ENCODE results near the gene FKBP15. TPM values are rescaled to one million over a fixed set of nuclear protein-coding genes. Genes with fewer than 3 reads are reported as not detected.
A peak's percentile ranks its signal among the peaks of the same experiment; 100 is the strongest.

The FKBP15 gene
- total RNA-seq, 1 experiment from 2014 or later = 15.6 TPM

DNA sequence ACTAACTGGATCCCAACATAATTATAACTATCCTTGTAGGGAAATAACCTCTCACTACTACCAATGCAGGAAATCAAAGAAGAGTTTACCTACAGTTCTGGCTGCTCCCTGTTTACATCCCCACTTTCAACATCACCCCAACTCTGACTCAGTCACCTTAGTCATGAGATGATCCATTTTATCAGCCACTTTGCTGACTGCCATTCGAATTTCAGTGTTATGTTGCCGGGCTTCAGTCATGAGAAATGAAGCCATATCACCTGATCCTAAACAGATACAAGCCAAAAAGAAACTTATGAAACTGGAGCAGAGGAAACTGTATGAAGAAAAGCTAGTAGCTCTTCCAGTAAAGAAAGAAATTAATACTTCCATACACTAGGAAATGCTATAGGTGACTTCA is 36.5 kb downstream of the FKBP15 start:
- no peak for DNase-seq (ENCODE audit: low spot score)

DNA sequence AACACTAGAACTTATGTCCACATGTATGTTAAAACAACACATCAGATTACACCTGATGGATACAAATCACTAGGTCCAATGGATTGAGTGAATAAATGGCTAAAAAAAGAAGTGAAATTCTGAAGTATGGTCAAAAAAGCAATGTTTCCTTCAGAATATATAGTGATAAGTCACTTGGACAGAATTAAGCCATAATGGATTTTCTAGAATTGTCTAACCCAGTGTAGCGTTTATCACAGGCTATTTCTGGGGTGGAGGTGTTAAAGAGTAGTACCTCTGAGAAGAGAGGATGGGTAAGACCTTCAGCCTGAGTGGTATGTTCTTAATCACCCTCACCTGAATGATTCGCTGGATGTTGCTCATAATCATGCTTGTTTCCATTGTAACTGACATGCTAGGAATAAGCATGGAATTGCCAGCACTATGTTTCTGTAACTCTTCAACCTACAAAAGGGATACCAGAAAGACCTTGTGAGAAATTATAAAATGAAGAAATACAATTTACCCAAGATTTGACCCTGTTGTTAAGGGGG is 37.1 kb downstream of the FKBP15 start:
- no peak for DNase-seq (ENCODE audit: low spot score)

DNA sequence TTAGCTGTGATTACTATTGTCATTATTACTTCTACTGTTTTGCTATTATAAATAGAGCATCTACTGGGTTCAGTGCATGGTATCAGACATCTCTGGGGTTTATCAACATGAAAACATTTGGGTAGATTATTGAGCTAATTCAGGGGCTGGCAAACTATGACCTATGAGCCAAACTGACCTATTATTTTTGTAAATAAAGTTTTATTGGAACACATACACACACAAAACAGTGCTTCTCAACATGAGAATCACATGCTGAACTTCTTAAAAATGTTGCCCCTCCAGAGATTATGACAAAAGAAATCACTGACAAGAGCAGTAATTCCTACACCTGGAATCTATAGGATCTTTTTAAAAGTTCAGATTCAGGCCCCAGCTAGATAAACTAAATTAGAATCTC is 39.9 kb downstream of the FKBP15 start:
- no peak for DNase-seq (ENCODE audit: low spot score)

DNA sequence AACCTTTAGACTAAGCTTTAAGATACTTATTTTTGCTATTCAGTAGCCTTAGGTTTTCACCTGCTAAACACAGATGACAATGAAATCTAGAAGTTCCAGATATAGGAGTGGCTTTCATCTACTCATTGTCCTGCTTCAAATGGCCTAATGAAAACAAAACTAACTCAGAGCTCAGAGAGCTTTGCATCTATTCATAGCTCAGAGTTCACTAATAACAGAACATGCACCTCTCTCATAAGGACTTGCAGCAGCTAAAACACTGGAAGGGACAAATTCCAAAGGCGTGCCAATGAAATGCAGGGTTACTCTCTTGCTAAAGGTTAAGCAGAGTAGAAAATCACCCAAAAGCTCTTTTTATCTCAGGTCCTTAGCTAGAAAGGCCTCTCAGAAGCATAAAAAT is 41.2 kb downstream of the FKBP15 start:
- no peak for DNase-seq (ENCODE audit: low spot score)

DNA sequence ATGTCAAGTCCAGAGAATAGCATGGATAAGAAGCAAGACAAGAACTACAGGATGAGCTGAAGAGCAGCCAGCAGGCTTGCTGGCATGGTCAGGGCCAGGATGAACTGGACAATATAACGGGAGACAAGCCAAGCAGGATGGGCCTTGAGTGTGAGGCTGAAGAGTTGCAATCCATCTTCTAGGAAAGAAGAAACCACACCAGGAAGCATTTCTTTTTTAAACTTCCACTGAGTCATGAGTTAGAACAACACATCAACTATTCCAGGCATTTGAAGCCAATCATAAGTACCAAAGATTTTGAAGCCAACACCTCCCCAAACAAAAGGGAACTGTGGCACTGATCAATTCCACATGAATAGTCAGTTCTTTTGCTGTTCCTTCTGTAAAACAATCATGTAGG is 43.0 kb downstream of the FKBP15 start:
- DNase-seq (ENCODE audit: low spot score) = no peak

DNA sequence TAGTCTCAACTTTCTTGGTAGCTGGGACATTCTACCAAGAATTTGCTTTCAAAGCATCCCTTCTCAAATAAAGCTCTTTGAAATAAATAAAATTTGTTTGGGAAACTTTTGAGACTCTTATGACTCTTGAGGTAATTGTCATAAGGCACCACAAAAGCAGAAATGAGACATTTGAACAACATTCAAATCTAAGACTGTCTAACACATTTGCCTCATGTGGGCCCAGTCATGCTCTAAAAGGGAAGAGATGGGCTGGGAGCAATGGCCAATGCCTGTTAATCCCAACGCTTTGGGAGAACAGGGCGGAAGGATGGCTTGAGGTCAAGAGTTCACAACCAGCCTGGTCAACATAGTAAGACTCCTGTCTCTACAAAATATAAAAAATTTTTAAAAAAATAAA is 43.8 kb downstream of the FKBP15 start:
- DNase-seq (ENCODE audit: low spot score) = no peak

DNA sequence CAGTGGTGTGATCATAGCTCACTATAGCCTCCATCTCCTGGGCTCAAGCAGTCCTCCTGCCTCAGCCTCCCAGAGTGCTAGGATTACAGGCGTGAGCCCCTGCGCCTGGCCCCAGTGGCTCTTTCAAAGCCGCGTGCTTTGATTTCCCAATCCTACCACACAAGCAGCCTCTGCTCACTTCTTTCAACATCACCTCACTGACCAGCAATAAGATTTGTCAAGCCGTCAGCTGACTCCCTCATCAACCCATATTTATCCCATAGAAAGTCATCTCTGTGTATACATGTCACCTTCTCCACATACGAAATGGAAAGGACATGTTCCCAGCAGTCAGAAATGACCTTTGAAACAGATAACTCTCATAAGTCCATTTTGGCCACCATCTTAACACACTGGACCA is 44.3 kb downstream of the FKBP15 start:
- DNase-seq (ENCODE audit: low spot score) = no peak

DNA sequence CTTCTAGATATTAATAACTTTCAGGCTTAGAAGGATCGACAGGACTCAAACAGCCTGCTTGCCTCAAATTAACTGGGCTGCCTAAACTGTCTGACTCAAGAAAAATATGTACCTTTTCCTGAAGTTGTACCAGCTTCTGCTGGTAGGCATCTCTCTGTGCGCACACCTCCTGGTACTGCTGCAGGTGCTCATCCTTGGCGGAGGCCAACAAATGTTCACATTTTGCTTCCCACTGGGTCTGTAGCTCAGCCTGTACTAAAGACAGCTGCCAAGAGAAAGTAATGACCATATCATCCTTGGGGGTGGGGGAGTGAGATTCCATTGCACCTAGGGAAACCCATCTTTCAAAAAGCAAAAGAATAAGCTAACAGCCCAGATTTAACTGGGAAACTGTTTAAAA is 47.7 kb downstream of the FKBP15 start:
- DNase-seq (ENCODE audit: low spot score) = no peak

DNA sequence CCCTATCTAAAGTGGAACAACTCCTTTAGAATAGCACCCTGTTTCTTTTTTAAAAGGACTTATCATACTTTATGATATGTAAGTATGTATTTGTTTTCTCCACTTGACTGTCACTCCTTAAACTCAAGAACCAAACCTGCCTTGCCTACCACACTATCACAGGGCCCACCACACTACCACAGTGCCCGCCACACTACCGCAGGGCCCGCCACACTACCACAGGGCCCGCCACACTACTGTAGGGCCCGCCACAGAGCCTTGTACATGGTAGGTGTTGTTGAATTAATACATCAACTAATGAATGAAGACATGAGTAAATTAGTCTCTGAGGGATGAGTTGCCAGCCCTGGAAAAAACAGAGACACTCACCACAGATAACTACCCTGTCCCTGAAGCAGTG is 52.3 kb downstream of the FKBP15 start:
- DNase-seq (ENCODE audit: low spot score) = no peak

DNA sequence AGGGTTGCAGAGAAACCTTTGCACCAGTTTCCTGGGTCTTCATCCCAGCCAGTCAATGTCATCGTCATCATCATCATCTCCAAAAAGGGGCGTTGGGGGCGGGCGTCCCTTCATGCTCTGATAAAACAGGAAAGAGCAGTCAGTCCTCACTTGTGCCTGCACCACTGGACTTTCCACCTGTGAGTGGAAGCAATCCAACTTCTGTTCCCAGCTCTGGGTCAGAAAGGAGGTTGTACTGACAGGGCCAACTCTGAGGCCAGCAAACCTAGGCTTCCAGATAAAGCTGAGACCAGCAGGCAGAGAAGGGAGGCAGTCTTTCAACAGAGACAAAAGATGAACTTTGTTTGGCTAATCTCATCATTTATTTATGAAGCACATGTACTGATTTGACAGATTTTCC is 55.0 kb downstream of the FKBP15 start:
- DNase-seq (ENCODE audit: low spot score) = no peak

DNA sequence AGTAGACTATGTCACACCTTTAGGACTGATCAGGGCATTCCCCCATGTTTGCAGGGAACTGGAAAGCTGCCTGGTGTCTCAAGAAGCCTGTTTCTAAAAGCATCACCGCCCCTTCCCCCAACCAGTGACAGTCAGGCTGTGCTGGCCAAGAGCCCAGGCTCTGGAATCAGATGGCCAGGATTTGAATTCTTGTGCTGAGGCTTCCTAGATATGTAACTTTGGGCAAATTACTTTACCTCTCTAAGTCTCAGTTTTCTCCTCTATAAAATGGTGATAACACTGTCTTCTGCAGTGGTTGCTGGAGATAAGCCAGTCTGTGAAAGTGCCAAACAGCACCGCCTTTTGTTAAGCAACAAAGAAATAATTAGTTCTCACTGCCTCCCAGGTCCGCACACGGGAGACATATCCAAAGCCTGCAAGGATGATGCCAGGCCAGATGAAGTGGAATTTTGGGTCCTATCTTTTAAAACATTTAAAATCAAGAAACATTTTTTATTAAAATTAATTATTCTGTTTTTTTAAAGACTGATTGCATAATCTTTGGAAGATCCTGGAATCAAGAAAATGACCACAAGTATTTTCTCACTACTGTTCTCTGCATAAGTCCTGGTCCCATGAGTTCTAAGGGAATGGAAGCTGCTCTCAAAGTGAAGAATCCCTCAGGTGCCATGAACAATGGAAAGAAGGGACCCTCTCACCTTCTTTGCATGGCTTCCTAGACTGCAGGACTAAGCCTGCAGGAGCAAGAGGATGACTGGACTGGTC is 56.4 kb downstream of the FKBP15 start:
- no peak for DNase-seq (ENCODE audit: low spot score)

DNA sequence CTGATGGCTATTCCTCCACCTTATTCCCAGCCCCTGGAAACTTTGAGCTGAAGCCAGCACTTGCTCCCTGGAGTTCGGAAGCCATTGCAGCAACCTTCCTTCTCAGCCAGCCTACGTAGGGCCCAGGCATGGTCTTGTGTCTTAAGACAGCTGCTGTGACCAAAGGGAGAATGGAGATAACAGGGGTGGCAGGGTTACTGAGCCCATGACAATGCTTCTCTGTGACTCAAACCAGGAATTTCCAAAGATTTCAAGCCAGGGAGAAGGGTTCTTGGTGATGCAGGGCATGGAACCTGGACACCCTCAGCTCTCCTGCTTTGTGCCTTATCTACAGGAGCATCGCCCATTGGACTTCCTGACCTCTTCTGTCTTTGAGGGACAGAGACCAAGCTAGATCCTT is 58.1 kb downstream of the FKBP15 start:
- no peak for DNase-seq (ENCODE audit: low spot score)

DNA sequence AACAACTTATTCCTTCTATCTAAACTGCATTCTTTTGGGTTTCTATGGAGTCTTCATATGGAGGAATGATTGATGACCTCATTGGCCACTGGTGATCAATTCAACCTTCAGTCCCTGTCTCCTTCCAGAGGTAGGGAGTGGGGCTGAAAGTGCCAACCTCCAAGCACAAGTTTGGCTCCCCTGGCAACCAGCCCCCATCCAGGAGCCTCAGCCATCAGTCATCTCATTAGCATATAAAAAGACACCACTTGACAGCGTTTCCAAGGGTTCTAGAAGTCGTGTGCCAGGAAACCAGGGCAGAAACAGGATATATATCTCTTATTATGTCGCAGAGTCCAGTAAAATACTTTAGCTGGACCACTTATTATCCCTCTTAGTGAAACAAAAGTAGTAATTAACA is 60.5 kb downstream of the FKBP15 start:
- DNase-seq (ENCODE audit: low spot score) = no peak

DNA sequence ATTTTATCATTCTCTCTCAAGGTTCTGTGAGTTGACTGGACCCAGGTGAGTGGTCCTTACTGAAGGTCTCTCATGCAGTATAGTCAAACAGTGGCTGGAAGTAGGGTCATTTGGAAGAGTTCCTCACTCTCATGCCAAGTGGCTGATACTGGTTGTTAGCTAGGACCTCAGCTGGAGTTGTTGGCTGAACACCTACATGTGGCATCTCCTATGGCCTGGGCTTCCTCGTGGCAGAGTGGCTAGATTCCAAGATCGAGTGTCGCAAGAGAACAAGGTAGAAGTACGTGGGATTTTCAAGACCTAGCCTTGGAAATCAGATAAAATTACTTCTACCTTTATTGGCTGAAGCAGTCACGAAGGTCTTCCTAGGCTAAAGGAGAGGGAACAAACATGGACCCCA is 62.6 kb downstream of the FKBP15 start:
- DNase-seq (ENCODE audit: low spot score) = no peak

DNA sequence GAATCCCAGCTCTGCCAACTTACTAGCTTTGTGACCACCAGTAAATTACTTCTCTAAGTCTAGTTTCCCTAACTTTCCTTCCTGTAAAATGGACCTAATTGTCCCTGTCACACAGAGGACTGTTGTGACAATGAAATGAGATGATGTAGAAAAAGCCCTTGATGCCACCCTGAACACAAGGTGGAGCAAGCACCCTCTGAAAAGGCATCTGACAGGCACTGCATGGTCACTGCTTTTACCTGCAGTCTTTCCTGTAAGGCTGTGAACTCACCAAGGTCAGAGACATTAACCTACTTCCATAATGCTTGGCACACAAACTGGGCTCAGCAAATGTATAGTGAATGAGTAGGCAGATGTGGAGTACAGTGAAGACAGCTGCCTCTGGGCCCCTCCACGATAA is 64.2 kb downstream of the FKBP15 start:
- no peak for DNase-seq (ENCODE audit: low spot score)

DNA sequence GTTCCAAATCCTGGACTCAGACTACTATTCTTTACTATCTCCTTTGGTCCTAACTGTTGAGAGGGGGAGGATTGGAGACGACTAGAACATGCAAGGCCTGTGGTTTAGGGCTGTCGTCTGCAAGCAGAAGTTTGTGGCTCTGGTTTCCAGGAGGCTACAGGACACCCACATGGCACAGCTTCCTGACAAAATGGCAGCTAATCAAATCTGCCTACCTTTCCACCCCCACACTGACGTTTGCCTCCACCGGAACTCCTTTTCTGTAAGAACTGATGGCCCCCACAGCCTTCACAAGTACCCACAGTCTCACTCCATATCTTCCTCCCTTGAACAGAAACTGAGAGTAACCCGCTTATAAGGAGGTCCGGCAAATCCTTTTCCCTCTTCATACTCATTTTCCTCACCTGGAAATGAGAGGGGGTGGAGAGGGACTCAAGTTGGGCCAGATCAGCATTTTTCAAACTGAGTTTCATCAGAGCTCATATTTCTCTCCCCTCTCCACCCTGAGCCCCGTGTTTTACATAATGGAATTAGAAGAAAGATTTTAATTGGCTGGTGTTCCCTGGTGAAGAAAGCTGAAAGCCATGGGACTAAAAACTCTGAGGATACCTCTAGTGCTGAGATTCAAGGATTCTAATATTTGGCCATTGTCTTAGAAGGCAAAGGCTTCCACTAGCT is 65.0 kb downstream of the FKBP15 start:
- DNase-seq (ENCODE audit: low spot score) = no peak

DNA sequence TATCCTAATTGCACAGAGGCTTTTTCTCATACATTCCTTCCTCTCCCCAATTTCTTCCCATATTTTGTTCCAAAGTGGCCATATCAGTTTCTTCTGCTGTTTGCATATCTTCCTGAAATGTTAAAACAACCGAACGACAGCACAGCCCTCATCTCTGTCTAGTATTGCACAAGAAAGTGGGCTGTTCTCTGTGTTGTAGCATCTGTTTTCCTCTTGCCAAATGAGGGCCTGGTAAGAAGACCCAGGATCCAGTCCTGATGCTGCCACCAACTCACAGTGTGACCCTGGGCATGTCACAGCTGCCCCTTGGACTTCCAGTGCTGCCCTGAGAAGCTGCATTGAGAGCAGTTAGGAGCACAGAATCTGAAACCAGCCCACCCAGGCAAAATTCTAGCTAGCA is 66.1 kb downstream of the FKBP15 start:
- DNase-seq (ENCODE audit: low spot score) = no peak

DNA sequence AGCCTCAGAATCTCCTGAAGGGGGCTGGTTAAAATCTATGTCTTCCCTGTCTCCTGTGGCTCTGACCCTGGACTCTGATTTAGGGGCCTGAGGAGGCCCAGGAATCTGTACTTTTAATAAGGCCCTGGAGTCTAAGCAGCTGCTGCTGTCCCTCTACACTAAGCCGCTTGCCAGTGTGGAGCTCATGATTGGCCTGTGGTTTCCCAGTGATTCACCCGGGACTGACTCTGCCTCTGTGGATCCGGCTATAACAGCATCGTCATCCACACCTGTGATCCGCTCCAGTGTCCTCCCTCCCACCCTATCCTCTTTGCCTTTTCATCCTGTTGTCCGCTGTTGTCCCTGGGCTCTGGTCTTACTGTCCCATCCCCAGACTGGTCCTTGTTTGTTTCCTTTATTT is 66.6 kb downstream of the FKBP15 start:
- peak; percentile 43 for DNase-seq (ENCODE audit: low spot score)

DNA sequence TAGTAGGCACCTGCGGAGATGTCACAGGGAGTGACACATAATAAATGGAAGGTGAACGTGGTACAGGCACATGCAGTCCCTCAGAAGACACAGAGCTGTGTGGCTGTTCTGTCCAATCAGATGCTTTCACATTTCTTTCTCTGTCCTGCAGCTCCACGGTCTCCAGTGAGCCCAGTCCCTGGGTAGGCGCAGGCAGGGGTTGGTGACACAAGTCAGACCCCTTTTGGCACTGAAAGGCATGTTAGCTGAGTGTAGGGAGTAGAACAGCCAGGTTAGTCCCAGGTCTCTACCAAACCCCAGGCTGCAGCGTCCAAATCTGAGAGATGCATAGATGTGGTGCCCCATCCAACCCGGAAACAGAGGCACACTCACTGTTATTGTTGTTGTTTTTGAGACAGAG is 67.5 kb downstream of the FKBP15 start:
- DNase-seq (ENCODE audit: low spot score) = no peak

DNA sequence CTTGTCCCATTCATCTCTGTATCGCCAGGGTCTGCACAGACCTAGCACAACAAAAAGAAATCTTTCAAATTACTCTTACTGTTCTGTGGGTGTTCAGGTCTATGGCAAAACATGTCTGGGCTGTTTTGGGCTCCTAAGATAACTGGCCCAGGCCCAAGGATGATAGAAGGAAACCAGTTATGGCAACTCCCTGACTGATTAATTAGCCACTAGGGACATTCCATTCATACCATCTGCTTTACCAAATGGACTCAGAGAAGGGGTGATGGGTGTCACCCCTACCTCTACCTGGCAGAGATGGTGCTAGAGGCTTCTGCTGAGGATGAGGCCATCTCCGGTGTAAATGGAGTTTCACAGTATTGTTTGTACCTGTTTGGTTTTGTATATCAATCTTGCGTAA is 68.4 kb downstream of the FKBP15 start:
- DNase-seq (ENCODE audit: low spot score) = no peak

DNA sequence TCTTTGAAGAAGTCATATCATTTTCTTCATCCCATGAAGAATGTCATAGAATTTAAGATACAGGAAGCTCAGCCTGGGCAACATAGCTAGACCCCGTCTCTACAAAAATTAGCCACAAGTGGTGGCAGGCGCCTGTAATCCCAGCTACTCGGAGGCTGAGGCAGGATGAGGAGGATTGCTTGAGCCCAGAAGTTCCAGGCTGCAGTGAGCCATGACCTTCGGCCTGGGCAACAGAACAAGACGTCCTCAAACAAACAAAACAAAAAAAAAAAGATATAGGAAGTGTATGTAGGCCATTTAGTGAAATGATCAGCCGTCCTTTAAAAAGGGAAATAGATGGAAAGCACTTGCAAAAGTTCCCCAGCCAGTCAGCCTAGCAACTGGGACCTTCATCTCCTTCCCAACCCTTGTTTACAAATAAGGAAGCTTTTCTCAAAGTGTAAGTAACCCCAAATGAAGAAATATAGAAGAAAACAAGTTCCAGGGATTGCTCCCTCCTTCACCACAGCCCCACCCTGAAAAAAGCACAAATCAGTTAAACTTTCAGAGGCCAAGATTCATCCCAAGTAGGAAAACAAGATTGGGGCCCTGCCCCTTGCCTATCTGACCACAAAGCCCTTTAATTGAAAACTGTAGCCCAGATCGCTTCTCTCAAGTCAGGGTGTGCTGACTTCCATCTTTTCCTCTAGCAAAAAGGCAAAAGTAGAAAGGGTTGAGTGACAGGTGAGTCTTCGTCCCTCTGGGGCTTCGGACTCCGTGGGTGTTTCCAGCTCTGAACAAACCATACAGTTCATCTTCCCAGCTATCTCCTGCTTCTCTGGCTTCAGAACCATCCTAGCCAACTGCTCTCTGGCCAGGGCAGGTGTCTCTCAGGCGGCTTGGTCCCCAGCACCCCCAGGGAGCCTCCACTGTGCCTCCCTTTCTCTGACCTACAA is 69.1 kb downstream of the FKBP15 start:
- DNase-seq (ENCODE audit: low spot score) = no peak

Data from H4 (cell line).